ENCODE data around the gene CNNM4.
A peak's percentile ranks its signal among the peaks of the same experiment; 100 is the strongest.
"Not testable (repeated sequence)": the region's sequence is repeated elsewhere in the genome, so short reads cannot be mapped to it uniquely, and the experiment has no call there.

Gene CNNM4

DNA sequence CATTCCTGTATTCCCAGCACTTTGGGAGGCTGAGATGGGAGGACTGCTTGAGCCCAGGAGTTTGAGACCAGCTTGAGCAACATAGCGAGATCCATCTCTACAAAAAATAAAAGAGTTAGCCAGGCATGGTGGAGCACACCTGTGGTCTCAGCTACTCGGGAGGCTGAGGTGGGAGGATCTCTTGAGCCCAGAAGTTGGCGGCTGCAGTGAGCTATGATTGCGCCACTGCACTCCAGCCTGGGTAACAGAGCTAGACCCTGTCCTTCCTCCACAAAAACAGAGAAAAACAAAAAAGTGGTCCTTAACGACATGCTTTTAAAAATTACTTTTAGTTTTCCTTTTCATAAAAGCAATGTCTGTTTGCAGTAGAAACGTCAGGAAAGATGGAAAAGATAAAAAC, 35.8 kb downstream of the CNNM4 start:
- not testable (repeated sequence) for DNase-seq

GRCh38 chr2:96797066-96797625, 36.4 kb downstream of the CNNM4 start:
- DNase-seq: no peak

DNA sequence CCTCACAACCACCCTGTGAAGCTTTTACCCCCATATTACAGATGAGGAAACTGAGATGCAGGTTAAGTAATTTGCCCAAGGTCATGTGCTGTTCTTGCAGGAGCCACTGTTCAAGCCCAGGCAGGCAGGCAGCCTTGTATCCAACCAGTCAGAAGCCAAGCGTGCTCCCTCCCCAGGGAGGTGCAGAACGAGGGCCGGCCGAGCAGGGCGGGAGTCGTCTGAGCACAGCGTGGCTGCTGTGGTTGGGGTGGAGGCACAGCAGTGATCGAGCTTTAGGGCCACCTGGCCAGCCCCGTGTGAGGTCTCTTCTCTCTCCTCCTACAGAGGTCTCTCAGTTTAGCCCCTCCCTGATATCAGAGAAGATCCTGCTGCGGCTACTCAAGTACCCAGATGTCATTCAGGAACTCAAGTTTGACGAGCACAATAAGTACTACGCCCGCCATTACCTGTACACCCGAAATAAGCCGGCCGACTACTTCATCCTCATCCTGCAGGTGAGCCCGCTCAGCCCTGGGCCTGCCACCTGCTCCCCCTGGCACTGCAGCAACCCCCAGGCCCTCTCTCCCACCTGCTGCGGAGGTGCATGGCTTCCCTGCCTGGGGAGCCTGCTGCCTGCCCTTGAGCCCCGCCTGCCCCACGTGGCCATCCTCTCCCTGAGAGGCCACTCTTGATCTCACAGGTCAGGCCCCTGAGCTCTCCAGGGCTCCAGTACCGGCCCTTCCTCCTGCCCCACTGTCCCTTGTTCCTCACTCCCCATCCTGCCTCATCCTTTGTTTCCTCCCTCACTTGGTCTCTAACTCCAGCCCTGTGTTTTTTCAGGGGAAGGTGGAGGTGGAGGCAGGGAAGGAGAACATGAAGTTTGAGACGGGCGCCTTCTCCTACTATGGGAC, 38.3 kb downstream of the CNNM4 start:
- DNase-seq: no peak

DNA sequence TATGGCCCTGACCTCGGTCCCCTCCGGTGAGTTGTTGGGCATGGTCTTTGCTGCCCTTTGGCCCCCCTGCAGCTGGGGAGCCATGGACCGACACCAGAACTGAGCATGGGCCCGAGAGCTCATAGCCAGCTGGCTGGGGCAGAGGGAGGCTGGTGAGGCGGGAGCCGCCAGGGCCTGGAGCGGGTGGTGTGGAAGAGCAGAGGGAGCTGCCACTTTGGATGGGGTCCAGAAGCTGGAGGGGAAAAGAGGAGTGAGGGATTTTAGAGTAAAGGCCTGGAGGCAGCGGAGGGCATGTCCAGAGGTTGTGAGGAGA, 38.9 kb downstream of the CNNM4 start:
- DNase-seq: no peak

GRCh38 chr2:96800061-96801004, 39.6 kb downstream of the CNNM4 start:
- no peak for DNase-seq

DNA sequence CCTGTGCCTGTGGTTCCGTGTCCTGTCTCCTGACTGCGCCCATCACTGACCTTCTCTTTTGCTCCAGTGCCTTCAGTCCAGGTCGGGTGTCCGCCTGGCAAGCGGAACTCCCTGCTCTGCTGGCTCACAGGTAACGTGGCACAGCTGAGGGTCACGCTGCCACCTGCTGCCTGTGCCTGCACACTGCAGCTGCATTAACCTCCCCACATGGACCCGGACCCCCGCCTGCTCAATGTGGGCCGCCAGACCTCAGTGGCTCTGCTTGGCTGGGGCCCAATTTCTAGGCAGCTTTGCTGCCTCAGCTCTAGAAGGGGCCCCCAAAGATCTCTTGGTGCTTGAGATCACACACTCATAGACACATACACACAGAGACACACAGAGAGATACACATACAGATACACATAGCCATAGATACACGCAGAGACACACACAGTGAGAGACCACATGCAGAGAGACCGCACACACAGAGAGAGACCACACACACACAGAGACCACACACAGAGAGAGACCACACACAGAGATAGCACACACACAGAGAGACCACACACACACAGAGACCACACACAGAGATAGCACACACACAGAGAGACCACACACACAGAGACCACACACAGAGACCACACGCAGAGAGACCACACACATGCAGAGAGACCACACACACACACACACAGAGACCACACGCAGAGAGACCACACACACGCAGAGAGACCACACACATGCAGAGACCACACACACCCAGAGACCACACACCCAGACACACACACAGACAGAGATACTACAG, 40.5 kb downstream of the CNNM4 start:
- DNase-seq: peak; percentile 76

GRCh38 chr2:96801786-96802595, 41.3 kb downstream of the CNNM4 start:
- no peak for DNase-seq

- no peak for DNase-seq
These were observed 42.0 kb downstream of the CNNM4 start for GRCh38 chr2:96802721-96803120.

- DNase-seq: no peak
These were observed 44.3 kb downstream of the CNNM4 start for GRCh38 chr2:96804986-96805385.

DNA sequence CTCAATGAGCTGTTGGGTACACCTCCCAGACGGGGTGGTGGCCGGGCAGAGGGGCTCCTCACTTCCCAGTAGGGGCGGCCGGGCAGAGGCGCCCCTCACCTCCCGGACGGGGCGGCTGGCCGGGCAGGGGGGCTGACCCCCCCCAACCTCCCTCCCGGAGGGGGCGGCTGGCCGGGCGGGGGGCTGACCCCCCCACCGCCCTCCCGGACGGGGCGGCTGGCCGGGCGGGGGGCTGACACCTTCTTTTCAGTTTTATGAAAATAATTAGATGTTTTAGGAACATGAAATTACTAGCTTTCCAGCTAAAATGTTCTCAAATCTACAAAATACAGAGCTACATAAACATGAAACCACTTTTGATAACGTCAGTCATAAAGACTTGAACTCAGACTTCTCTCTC, 45.2 kb downstream of the CNNM4 start:
- DNase-seq: not testable (repeated sequence)

DNA sequence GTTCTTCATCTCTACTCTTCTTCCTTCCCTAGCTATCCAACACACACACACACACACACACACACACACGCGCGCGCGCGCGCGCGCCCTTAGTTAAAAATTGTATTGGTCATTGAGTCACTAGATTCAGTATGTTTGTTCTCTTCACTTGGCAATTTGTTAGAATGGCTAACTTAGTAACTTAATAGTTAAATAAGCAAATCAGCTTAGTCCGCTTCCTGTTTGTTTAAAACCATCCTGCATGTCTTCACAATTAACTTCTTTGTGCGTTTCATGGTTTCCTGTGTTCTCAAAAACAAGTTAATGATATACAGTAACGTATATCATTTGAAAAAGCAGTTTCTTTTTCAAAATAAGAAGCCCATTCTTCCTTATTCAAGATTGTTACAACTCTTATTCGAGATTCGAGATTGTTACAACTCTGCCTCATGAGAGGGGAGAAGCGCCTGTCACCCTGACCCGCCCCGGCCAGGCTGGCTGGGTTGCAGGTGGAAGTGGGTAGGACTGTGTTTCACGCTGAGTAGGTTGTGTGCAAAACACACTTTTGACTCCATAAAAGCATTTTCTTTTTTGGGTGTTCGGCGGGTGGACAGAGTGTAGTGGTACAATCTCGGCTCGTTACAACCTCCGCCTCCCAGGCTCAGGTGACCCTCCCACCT, 45.9 kb downstream of the CNNM4 start:
- DNase-seq: peak; percentile 39

GRCh38 chr2:96807127-96807471, 46.4 kb downstream of the CNNM4 start:
- no peak for DNase-seq

GRCh38 chr2:96808176-96808837, 47.6 kb downstream of the CNNM4 start:
- DNase-seq: no peak

GRCh38 chr2:96809216-96809882, 48.6 kb downstream of the CNNM4 start:
- DNase-seq: no peak

DNA sequence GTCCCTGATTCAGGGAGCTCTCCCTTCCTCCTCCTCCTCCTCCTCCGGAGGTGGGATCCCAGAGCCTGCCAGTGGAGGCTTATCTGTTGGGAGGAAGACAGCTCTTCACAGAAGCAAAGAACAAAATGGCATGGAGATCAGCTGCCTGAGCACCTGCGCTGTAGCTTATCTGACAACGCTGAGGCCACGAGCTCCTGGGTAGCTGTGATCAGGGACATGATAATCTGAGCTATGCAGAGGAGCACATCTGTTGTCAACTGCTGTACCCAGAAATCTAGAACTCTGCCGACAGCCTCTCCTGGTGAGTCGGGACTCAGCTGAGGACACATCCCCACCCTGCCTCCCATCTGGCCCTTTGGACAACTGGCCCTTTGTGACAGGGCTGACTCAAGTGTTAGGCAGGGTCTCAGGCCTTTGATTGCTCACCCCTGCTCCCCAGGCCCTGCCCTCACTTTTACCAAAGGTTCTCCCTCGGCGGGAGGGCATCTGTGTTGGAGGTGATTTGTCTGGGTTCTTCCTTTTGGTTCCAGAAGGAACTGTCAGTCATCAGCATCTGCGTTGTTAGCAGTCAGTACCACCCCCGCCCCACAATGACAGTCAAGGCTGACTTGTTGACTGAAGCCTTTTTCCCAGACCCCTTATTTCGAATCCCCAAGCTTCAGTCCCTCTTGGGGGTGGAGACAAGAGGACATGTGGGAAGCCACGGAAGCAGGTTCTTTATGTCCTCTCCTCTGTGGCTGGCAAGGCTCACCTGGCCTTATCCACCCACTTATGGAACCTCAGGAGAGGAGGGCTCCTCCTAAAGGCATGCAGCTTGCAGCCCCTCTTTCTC, 49.5 kb downstream of the CNNM4 start:
- no peak for DNase-seq

GRCh38 chr2:96810783-96811192, 50.1 kb downstream of the CNNM4 start:
- no peak for DNase-seq

DNA sequence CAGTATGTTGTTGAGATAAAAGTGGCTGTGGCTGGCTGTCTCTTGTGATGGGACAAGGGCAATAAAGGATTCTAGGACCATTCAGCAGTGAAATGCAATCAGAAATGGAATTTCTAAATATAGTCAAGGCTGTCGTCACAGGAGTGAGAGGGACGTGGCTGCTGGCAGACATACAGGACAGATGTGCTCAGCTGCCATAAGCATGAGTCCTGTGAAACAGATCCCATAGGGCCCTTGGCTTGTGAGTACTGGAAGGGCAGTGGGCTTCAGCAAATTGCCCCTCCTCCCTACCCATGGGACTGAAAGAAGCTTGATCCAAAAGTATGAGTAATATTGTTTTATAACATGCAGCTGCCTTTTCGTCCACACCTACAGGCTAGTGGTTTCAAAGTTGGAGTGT, 51.2 kb downstream of the CNNM4 start:
- no peak for DNase-seq

GRCh38 chr2:96813656-96814055, 53.0 kb downstream of the CNNM4 start:
- no peak for DNase-seq
